Caco-2 (cell line): Measurements from ENCODE around the gene TDG. TPM values are rescaled to one million over a fixed set of nuclear protein-coding genes. Genes with fewer than 3 reads are reported as not detected.

Experiments
- BruUV-seq: library from RNA; stranded (reverse); fragments of 400-500 nt; replicated peaks from 2 replicates; lab custom pipeline; 2021; lab: Mats Ljungman, UMichigan
- CTCF ChIA-PET: fragments of 300-600 bp; sonication (Branson Sonifier 250); formaldehyde crosslinking; loops from one replicate; lab custom pipeline; 2022; ENCODE audit warnings: antibody characterized with exemption; lab: Charles Lee
- POLR2A ChIA-PET: fragments of 300-600 bp; sonication (Branson Sonifier 250); formaldehyde crosslinking; loops from one replicate; lab custom pipeline; 2022; ENCODE audit warnings: antibody characterized with exemption; lab: Charles Lee
- DNase-seq, 2 experiments: peaks; one replicate each; pipeline versions ENCODE4 v3.0.0 to v3.0.0-alpha.2; 2020 to 2022
- H3K27me3 ChIP-seq: replicated peaks from 2 replicates; pipeline ENCODE4 v1.6.0; 2011; ENCODE audit warnings: low read length; ENCODE audit not compliant: control insufficient read depth, insufficient read depth
- H3K36me3 ChIP-seq: 2 replicates; pipeline ENCODE4 v1.5.1; 2011; ENCODE audit warnings: low read length; ENCODE audit not compliant: control insufficient read depth, insufficient read depth
- H3K4me1 ChIP-seq: fragments of 250-450 bp; sonication (Bioruptor Pico); 2 replicates; pipeline ENCODE4 v1.5.1; 2020; ENCODE audit warnings: mild to moderate bottlenecking
- H3K4me3 ChIP-seq: 2 replicates; pipeline ENCODE4 v1.5.1; 2011; ENCODE audit warnings: low read depth, mild to moderate bottlenecking, control low read depth, low read length
- H3K9me3 ChIP-seq: fragments of 250-450 bp; sonication (Bioruptor Pico); 2 replicates; pipeline ENCODE4 v1.5.1; 2020; ENCODE audit warnings: mild to moderate bottlenecking, moderate library complexity
- H3K27ac Mint-ChIP-seq: one replicate; pipeline ENCODE4 v1.8.0; 2022; ENCODE audit warnings: mixed read lengths; ENCODE audit not compliant: unreplicated experiment
- H3K27me3 Mint-ChIP-seq: one replicate; pipeline ENCODE4 v1.8.0; 2022; ENCODE audit warnings: mixed read lengths; ENCODE audit not compliant: insufficient read depth, unreplicated experiment
- H3K36me3 Mint-ChIP-seq: one replicate; pipeline ENCODE4 v1.8.0; 2022; ENCODE audit warnings: mild to moderate bottlenecking, mixed read lengths; ENCODE audit not compliant: insufficient read depth, unreplicated experiment
- H3K4me1 Mint-ChIP-seq: one replicate; pipeline ENCODE4 v1.8.0; 2022; ENCODE audit warnings: low read depth, mixed read lengths; ENCODE audit not compliant: unreplicated experiment
- H3K4me3 Mint-ChIP-seq: one replicate; pipeline ENCODE4 v1.8.0; 2022; ENCODE audit warnings: mild to moderate bottlenecking, moderate library complexity, mixed read lengths; ENCODE audit not compliant: unreplicated experiment
- H3K9me3 Mint-ChIP-seq: one replicate; pipeline ENCODE4 v1.8.0; 2022; ENCODE audit warnings: mixed read lengths; ENCODE audit not compliant: unreplicated experiment
- intact Hi-C: fragments of 100-400 bp; cut with micrococcal nuclease; formaldehyde crosslinking; loops from one replicate; pipeline ENCODE4 v1.10.0; 2022; ENCODE audit not compliant: unreplicated experiment
- total RNA-seq: library from RNA; stranded (reverse); gene quantifications from 2 replicates; pipeline ENCODE4 v1.2.3, GENCODE V29; 2022
- TF ChIP-seq, protein P1 (sequence below), 2 experiments: fragments of 200-600 bp in 1 of 2; IDR thresholded peaks; 1 replicate in 1 of 2; 2 replicates in 1 of 2; pipeline versions ENCODE4 v1.5.1 to v1.8.0; 2011 to 2022; ENCODE audit warnings: antibody characterized with exemption in 1 of 2, control low read depth in 1 of 2, inconsistent platforms in 1 of 2, low read depth in 1 of 2, low read length in 1 of 2, mild to moderate bottlenecking in 1 of 2, moderate library complexity in 1 of 2; ENCODE audit not compliant: insufficient read depth in 1 of 2, severe bottlenecking in 1 of 2, unreplicated experiment in 1 of 2

The TDG gene
- total RNA-seq, 1 experiment from 2014 or later: 29.5 TPM

DNA sequence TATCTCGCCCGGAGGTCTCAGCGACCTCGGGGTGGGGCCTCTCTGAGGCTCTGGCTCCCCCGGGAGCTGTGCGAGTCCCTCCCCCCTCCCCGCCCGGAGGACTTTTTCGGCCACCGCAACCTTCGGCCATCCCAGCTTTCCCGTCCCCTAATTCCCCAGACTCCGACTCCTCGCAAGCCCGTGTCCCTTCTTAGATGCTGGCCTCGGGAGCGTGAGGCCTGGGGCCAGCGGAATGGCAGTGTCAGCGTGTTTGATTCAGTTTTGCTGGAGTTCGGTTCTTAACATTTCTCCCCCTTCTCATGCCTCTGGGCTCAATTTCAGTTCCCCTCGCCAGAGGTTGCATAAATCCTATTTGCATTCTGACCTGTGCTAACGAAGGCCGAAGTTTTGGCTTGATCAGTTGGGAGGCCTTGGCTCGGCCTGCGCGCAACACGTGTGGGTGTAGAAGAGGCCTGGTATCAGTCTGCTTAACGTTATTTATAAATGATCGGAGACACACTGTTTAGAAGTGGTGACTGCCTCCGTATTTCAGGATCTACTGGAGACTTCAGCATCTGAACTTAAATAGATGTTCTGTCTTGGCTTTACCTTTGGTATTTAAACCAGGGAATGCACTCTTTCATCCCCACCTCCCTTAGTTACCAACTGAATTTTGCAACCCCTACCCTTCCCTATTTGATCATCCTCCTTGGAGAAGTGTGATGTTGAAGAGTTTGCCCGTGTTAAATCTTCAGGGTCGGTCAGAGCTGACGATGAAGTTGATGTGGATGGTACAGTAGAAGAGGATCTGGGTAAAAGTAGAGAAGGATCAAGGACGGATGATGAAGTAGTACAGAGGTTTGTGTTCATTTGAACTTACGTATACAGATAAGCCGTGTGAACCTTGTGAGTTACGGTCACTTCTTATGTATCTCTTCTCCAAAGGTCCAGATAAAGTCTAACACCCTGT is 34.6 kb upstream of the TDG start:
- H3K27me3 ChIP-seq: no peaks in the 10 kb centered on the region
- peak in 1 of 2 experiments; percentile 21 for DNase-seq
- Mint-ChIP-seq H3K27me3 (no peaks in the 10 kb centered on the region), H3K9me3 (no peaks in the 10 kb centered on the region), H3K4me3 (peak overlapping the region; percentile 93), H3K27ac (peak overlapping the region; percentile 98), H3K36me3 (peaks cover 68% of the 10 kb centered on the region), H3K4me1 (peaks cover 23% of the 10 kb centered on the region)
- H3K36me3 ChIP-seq: peaks cover 3% of the 10 kb centered on the region; the same call in 1 of the 2 replicates
- BruUV-seq: no TSS peak
- TF ChIP-seq, protein P1, sequence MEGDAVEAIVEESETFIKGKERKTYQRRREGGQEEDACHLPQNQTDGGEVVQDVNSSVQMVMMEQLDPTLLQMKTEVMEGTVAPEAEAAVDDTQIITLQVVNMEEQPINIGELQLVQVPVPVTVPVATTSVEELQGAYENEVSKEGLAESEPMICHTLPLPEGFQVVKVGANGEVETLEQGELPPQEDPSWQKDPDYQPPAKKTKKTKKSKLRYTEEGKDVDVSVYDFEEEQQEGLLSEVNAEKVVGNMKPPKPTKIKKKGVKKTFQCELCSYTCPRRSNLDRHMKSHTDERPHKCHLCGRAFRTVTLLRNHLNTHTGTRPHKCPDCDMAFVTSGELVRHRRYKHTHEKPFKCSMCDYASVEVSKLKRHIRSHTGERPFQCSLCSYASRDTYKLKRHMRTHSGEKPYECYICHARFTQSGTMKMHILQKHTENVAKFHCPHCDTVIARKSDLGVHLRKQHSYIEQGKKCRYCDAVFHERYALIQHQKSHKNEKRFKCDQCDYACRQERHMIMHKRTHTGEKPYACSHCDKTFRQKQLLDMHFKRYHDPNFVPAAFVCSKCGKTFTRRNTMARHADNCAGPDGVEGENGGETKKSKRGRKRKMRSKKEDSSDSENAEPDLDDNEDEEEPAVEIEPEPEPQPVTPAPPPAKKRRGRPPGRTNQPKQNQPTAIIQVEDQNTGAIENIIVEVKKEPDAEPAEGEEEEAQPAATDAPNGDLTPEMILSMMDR (IDR thresholded peaks at IDR 0.05; ENCODE audit: insufficient read depth in 1 of 2, low read depth in 1 of 2, low read length in 1 of 2, severe bottlenecking in 1 of 2, unreplicated experiment in 1 of 2): no peak
- CTCF ChIA-PET: interaction anchor here (1.7 kb wide), 1 partner anchor 160 kb away, joined by 5 read pairs; no protein-coding TSS in a partner anchor
- H3K9me3 ChIP-seq: no peaks in the 10 kb centered on the region
- H3K4me3 ChIP-seq: peak overlapping the region; percentile 90
- POLR2A ChIA-PET: interaction anchor here (0.6 to 1.2 kb wide), 2 partner anchors 21 to 35 kb away, joined by 3 read pairs; partner anchors contain the start of gene TDG
- H3K4me1 ChIP-seq: peaks cover 9% of the 10 kb centered on the region; the same call in 1 of the 2 replicates
- intact Hi-C loops: loop anchor here (1.0 to 2.0 kb wide), 4 partner anchors 26 to 91 kb away; partner anchors contain the start of gene TDG

DNA sequence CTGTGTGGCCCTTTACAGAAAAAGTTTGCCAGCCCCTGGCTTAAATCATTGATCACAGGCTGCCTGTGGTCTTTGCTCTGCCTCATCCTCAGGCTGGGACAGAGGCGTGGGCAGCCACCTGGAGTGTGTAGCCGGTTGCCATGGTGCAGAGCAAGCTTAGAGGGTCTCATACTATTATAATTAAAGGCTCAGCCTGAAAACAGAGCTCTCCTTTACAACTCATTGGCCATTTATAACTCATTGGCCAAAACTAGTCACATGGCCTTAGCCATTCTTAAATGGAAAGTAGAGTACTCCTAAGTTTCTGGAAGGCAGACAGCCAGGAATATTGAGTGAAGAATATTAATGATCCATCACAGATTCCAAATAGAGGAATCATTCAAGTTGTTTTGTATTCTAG is 32.4 kb upstream of the TDG start:
- no peak overlapping the region for H3K4me3 ChIP-seq

DNA sequence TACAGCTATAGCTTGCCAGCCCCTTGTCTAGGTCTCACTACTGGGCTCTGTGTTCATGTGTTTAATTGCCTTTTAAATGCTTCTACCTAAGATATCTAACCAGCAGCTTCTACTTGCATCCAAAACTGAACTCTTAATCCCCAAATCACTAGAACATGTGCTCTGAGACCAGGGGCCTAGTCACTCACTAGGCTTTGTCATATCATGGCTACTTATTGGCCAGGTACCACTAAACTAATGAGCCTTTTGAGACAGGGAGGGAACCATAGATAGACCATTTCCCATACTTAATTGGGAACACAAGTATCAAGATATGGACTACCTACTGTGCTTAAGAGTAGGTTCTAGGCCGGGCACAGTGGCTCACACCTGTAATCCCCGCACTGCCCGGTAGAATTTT is 29.0 kb upstream of the TDG start:
- CTCF ChIA-PET: no interaction called here

More for the DNA sequence above, 32.4 kb upstream of the TDG start:
- Histone ChIP-seq H3K9me3 (no peaks in the 10 kb centered on the region), H3K36me3 (peaks cover 3% of the 10 kb centered on the region), H3K4me1 (peaks cover 9% of the 10 kb centered on the region; the same call in 1 of the 2 replicates), H3K27me3 (no peaks in the 10 kb centered on the region)
- Mint-ChIP-seq H3K36me3 (peaks cover 86% of the 10 kb centered on the region), H3K27me3 (no peaks in the 10 kb centered on the region), H3K9me3 (no peaks in the 10 kb centered on the region), H3K4me1 (peaks cover 18% of the 10 kb centered on the region), H3K27ac (no peak overlapping the region), H3K4me3 (no peak overlapping the region)
- POLR2A ChIA-PET: no interaction called here
- DNase-seq: no peak
- CTCF ChIA-PET: no interaction called here
- no TSS peak for BruUV-seq
- TF ChIP-seq, protein P1 (IDR thresholded peaks at IDR 0.05; ENCODE audit: insufficient read depth in 1 of 2, low read depth in 1 of 2, low read length in 1 of 2, severe bottlenecking in 1 of 2, unreplicated experiment in 1 of 2): no peak
- intact Hi-C loops: no loop called here

More for the DNA sequence above, 29.0 kb upstream of the TDG start:
- peaks cover 5% of the 10 kb centered on the region for H3K36me3 ChIP-seq
- POLR2A ChIA-PET: no interaction called here
- intact Hi-C loops: no loop called here
- TF ChIP-seq, protein P1 (IDR thresholded peaks at IDR 0.05; ENCODE audit: insufficient read depth in 1 of 2, low read depth in 1 of 2, low read length in 1 of 2, severe bottlenecking in 1 of 2, unreplicated experiment in 1 of 2): no peak
- H3K36me3 Mint-ChIP-seq: peaks cover 95% of the 10 kb centered on the region
- no peaks in the 10 kb centered on the region for H3K9me3 ChIP-seq
- H3K27ac Mint-ChIP-seq: no peak overlapping the region
- H3K27me3 ChIP-seq: no peaks in the 10 kb centered on the region
- no peak for DNase-seq
- peaks cover 9% of the 10 kb centered on the region; the same call in 1 of the 2 replicates for H3K4me1 ChIP-seq
- H3K4me1 Mint-ChIP-seq: peaks cover 11% of the 10 kb centered on the region
- H3K9me3 Mint-ChIP-seq: no peaks in the 10 kb centered on the region
- no peak overlapping the region for H3K4me3 ChIP-seq
- no TSS peak for BruUV-seq
- H3K27me3 Mint-ChIP-seq: no peaks in the 10 kb centered on the region
- H3K4me3 Mint-ChIP-seq: no peak overlapping the region
